ENCODE data around the gene BCKDK. TPM values are rescaled to one million over a fixed set of nuclear protein-coding genes. Genes with fewer than 3 reads are reported as not detected.

The BCKDK gene
- total and polyA plus RNA-seq, 2 of the 13 experiments (the other 11 are each of a cell fraction or from before 2014, with no cell fraction given), result 24.9 to 42.6 TPM

DNA sequence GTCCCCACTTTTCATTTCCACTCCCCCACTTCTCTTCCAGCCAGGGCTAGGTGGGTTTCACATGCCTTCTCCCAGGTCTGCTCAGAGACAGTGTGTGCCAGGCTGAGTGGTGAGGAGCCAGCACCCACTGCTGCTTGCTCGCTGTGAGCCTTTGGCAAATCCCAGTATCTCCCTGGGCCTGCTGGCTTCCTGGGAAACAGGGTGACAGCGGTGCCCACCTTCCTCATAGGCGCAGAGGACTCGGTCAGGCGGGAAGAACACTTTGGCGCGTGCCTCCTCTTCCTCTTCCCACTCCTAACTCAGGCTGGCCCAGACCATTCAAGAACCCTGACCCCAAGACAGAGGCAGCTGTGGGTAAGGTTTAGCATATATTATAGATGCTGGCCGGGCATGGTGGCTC lies 19.0 kb upstream of the BCKDK start:
- Histone ChIP-seq H3K27me3 (ENCODE audit: control insufficient read depth in 1 of 2, insufficient read depth in 2 of 2, low read length in 2 of 2) (no peaks in the 10 kb centered on the region; a peak in 1 of 5 replicates), H2AFZ (ENCODE audit: low read length) (no peak overlapping the region), H4K20me1 (ENCODE audit: insufficient read depth, low read length) (peaks cover 12% of the 10 kb centered on the region), H3K4me2 (ENCODE audit: low read depth, low read length) (no peak overlapping the region), H3K36me3 (replicated peaks in 1 of 2; ENCODE audit: control insufficient read depth in 1 of 2, insufficient read depth in 2 of 2, low read length in 2 of 2) (peaks cover 13 to 32% of the 10 kb centered on the region in 2 experiments), H3K4me3 (replicated peaks in 1 of 3; ENCODE audit: insufficient read depth in 1 of 3, low read depth in 2 of 3, low read length in 3 of 3) (no peak overlapping the region), H3K79me2 (ENCODE audit: insufficient read depth, low read length) (peaks cover 31% of the 10 kb centered on the region), H3K9ac (ENCODE audit: insufficient read depth, low read depth, low read length) (no peak overlapping the region), H3K27ac (ENCODE audit: extremely low read length, insufficient read depth, low read length) (no peak overlapping the region), H3K9me3 (ENCODE audit: low read length) (no peaks in the 10 kb centered on the region), H3K4me1 (ENCODE audit: insufficient read depth, low read length) (peaks cover 14% of the 10 kb centered on the region)
- no TSS peak for BruUV-seq (replicated peaks)
- POLR2A ChIA-PET, result no interaction called here
- ATAC-seq, result no peak
- 99% methylated on average over 8 of the region's 8 CpGs for WGBS (ENCODE audit: low lambda C conversion rate)
- intact Hi-C loops (cut with micrococcal nuclease; ENCODE audit: unreplicated experiment) (no loop called here), in situ Hi-C loops (cut with HindIII; ENCODE audit: extremely low pct_ligation_motif_present, low pct_unique_long_range_greater_than_20kb) (no loop called here)
- no peak for FAIRE-seq
- 0 out of 2 replicates have a peak, but pooled peaks have one; percentile 32 for TF ChIP-seq ZNF891 (CRISPR knock-in tag; IDR thresholded peaks at IDR 0.05)
- TF ChIP-seq, protein P1, sequence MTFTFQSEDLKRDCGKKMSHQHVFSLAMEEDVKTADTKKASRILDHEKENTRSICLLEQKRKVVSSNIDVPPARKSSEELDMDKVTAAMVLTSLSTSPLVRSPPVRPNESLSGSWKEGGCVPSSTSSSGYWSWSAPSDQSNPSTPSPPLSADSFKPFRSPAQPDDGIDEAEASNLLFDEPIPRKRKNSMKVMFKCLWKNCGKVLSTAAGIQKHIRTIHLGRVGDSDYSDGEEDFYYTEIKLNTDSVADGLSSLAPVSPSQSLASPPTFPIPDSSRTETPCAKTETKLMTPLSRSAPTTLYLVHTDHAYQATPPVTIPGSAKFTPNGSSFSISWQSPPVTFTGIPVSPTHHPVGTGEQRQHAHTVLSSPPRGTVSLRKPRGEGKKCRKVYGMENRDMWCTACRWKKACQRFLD (CRISPR knock-in tag; IDR thresholded peaks at IDR 0.05; ENCODE audit: borderline replicate concordance), result no peak
- TF ChIP-seq RBM22 (optimal IDR thresholded peaks at IDR 0.05; ENCODE audit: low read length), result peak; percentile 35
- CTCF ChIA-PET (ENCODE audit: low intra/inter-chr PET ratio, low total read pairs), result no interaction called here
- DNase-seq (ENCODE audit: low spot score), result no peak

GRCh38 chr16:31090540-31090939 lies 17.6 kb upstream of the BCKDK start:
- FAIRE-seq, result no peak
- peaks cover 12% of the 10 kb centered on the region for H4K20me1 ChIP-seq (ENCODE audit: insufficient read depth, low read length)
- peaks cover 33% of the 10 kb centered on the region for H3K79me2 ChIP-seq (ENCODE audit: insufficient read depth, low read length)
- 90% methylated on average over 2 of the region's 2 CpGs for WGBS (ENCODE audit: low lambda C conversion rate)
- 0 out of 2 replicates have a peak, but pooled peaks have one; percentile 46 for TF ChIP-seq PAF1 (CRISPR knock-in tag; IDR thresholded peaks at IDR 0.05)
- TF ChIP-seq ZSCAN29 (CRISPR knock-in tag; conservative IDR thresholded peaks at IDR 0.05), result no peak
- TF ChIP-seq, protein P2, sequence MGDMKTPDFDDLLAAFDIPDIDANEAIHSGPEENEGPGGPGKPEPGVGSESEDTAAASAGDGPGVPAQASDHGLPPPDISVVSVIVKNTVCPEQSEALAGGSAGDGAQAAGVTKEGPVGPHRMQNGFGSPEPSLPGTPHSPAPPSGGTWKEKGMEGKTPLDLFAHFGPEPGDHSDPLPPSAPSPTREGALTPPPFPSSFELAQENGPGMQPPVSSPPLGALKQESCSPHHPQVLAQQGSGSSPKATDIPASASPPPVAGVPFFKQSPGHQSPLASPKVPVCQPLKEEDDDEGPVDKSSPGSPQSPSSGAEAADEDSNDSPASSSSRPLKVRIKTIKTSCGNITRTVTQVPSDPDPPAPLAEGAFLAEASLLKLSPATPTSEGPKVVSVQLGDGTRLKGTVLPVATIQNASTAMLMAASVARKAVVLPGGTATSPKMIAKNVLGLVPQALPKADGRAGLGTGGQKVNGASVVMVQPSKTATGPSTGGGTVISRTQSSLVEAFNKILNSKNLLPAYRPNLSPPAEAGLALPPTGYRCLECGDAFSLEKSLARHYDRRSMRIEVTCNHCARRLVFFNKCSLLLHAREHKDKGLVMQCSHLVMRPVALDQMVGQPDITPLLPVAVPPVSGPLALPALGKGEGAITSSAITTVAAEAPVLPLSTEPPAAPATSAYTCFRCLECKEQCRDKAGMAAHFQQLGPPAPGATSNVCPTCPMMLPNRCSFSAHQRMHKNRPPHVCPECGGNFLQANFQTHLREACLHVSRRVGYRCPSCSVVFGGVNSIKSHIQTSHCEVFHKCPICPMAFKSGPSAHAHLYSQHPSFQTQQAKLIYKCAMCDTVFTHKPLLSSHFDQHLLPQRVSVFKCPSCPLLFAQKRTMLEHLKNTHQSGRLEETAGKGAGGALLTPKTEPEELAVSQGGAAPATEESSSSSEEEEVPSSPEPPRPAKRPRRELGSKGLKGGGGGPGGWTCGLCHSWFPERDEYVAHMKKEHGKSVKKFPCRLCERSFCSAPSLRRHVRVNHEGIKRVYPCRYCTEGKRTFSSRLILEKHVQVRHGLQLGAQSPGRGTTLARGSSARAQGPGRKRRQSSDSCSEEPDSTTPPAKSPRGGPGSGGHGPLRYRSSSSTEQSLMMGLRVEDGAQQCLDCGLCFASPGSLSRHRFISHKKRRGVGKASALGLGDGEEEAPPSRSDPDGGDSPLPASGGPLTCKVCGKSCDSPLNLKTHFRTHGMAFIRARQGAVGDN (CRISPR knock-in tag; IDR thresholded peaks at IDR 0.05), result peak; percentile 28; the same call in 1 of the 2 replicates
- TF ChIP-seq NKX3-1 (CRISPR knock-in tag; IDR thresholded peaks at IDR 0.05), result no peak
- H3K4me3 ChIP-seq (replicated peaks in 1 of 3; ENCODE audit: insufficient read depth in 1 of 3, low read depth in 2 of 3, low read length in 3 of 3), result no peak overlapping the region
- H3K9ac ChIP-seq (ENCODE audit: insufficient read depth, low read depth, low read length), result no peak overlapping the region
- H3K4me2 ChIP-seq (ENCODE audit: low read depth, low read length), result no peak overlapping the region
- H3K4me1 ChIP-seq (ENCODE audit: insufficient read depth, low read length), result peaks cover 20% of the 10 kb centered on the region
- H3K9me3 ChIP-seq (ENCODE audit: low read length), result no peaks in the 10 kb centered on the region
- peaks cover 13 to 32% of the 10 kb centered on the region in 2 experiments for H3K36me3 ChIP-seq (replicated peaks in 1 of 2; ENCODE audit: control insufficient read depth in 1 of 2, insufficient read depth in 2 of 2, low read length in 2 of 2)
- ChIA-PET POLR2A (interaction anchor here (0.6 kb wide), 1 partner anchor 130 kb away, joined by 3 read pairs; no protein-coding TSS in a partner anchor), CTCF (ENCODE audit: low intra/inter-chr PET ratio, low total read pairs) (no interaction called here)
- BruUV-seq (replicated peaks), result no TSS peak
- no peaks in the 10 kb centered on the region; a peak in 1 of 5 replicates for H3K27me3 ChIP-seq (ENCODE audit: control insufficient read depth in 1 of 2, insufficient read depth in 2 of 2, low read length in 2 of 2)
- in situ Hi-C loops (cut with HindIII; ENCODE audit: extremely low pct_ligation_motif_present, low pct_unique_long_range_greater_than_20kb) (no loop called here), intact Hi-C loops (cut with micrococcal nuclease; ENCODE audit: unreplicated experiment) (loop anchor here (10.0 kb wide), 1 partner anchor 136 kb away; the partner anchor contains the start of gene SETD1A)
- no peak overlapping the region for H2AFZ ChIP-seq (ENCODE audit: low read length)
- no peak overlapping the region for H3K27ac ChIP-seq (ENCODE audit: extremely low read length, insufficient read depth, low read length)
- no peak for DNase-seq (ENCODE audit: low spot score)
- no peak for ATAC-seq
